H1 (cell line): Measurements from ENCODE around the gene CFAP157.

Source experiments
- CTCF ChIP-seq, 3 experiments: IDR thresholded peaks; 1 replicate in 2 of 3; 2 replicates in 1 of 3; pipeline versions ENCODE4 v1.5.1 to v1.6.1; 2011; ENCODE audit warnings: low read length in 3 of 3, mild to moderate bottlenecking in 3 of 3, inconsistent platforms in 2 of 3, low read depth in 1 of 3, moderate library complexity in 1 of 3; ENCODE audit not compliant: insufficient read depth in 1 of 3; ENCODE audit errors: control extremely low read depth in 1 of 3
- EGR1 ChIP-seq: IDR thresholded peaks from 2 replicates; pipeline ENCODE4 v1.6.1; 2011; ENCODE audit warnings: low read depth, low read length, borderline replicate concordance
- JUND ChIP-seq: IDR thresholded peaks from 2 replicates; pipeline ENCODE4 v1.6.1; 2011; ENCODE audit warnings: mild to moderate bottlenecking, improper control_type of control experiment, low read length
- POLR2A ChIP-seq, 2 experiments: IDR thresholded peaks; 1 replicate in 1 of 2; 2 replicates in 1 of 2; pipeline ENCODE4 v1.6.1; 2011; ENCODE audit warnings: low read depth in 2 of 2, low read length in 2 of 2, mild to moderate bottlenecking in 2 of 2; ENCODE audit errors: control extremely low read depth in 1 of 2
- RFX5 ChIP-seq: IDR thresholded peaks from 2 replicates; pipeline ENCODE4 v1.6.1; 2011; ENCODE audit warnings: low read depth, low read length, improper control_type of control experiment, borderline replicate concordance
- SP1 ChIP-seq: IDR thresholded peaks from 2 replicates; pipeline ENCODE4 v1.6.1; 2011; ENCODE audit warnings: low read depth, low read length
- ZNF274 ChIP-seq: IDR thresholded peaks from 2 replicates; pipeline ENCODE4 v1.7.0; 2012; ENCODE audit warnings: low read length, borderline replicate concordance; ENCODE audit errors: extremely low read depth
- TF ChIP-seq, protein P1 (sequence below): IDR thresholded peaks from 2 replicates; pipeline ENCODE4 v1.6.1; 2011; ENCODE audit warnings: low read depth, mild to moderate bottlenecking, low read length; ENCODE audit not compliant: insufficient read depth
- TF ChIP-seq, protein P2 (sequence below): IDR thresholded peaks from 2 replicates; pipeline ENCODE4 v1.6.1; 2012; ENCODE audit warnings: inconsistent platforms

- TF ChIP-seq SP1 = no peak
- TF ChIP-seq JUND = no peak
- TF ChIP-seq CTCF (IDR thresholded peaks at IDR 0.05; ENCODE audit: control extremely low read depth in 1 of 3, insufficient read depth in 1 of 3, low read depth in 1 of 3, low read length in 3 of 3) = no peak
- TF ChIP-seq POLR2A (IDR thresholded peaks at IDR 0.05; ENCODE audit: control extremely low read depth in 1 of 2, low read depth in 2 of 2, low read length in 2 of 2) = no peak
- TF ChIP-seq ZNF274 = no peak
- TF ChIP-seq RFX5 = no peak
- TF ChIP-seq, protein P1, sequence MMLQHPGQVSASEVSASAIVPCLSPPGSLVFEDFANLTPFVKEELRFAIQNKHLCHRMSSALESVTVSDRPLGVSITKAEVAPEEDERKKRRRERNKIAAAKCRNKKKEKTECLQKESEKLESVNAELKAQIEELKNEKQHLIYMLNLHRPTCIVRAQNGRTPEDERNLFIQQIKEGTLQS = no peak
- TF ChIP-seq, protein P2, sequence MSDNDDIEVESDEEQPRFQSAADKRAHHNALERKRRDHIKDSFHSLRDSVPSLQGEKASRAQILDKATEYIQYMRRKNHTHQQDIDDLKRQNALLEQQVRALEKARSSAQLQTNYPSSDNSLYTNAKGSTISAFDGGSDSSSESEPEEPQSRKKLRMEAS = no peak
- TF ChIP-seq EGR1 = no peak
These were observed 24.2 kb upstream of the CFAP157 start for GRCh38 chr9:127682351-127683136.
